GM21390 (cell line): Measurements from ENCODE around the gene TDRD15.
"Not testable (repeated sequence)": the region's sequence is repeated elsewhere in the genome, so short reads cannot be mapped to it uniquely, and the experiment has no call there.

Experiments
- ATAC-seq: cut with Tn5 transposase; IDR thresholded peaks from one replicate; pipeline ENCODE4 v1.9.1; 2021; ENCODE audit not compliant: unreplicated experiment

Gene TDRD15

DNA sequence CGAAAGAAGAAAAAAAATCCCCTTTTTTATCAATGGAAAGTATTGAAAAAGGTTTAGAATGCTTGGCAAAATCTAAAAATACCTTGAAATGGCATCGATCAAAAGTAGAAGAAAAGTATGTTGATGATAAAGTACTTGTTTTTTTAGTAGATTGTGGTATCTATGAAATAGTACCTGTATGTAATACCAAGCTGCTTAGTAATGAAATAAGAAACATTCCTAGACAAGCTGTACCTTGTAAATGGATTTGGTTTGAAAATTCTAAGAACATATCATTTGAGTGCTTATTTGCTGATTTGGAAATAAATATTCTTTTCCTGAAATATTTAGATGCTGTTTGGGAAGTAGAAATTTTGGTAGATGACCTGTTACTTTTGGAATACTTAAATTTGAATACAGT lies 18.4 kb downstream of the TDRD15 start:
- no peak for ATAC-seq

DNA sequence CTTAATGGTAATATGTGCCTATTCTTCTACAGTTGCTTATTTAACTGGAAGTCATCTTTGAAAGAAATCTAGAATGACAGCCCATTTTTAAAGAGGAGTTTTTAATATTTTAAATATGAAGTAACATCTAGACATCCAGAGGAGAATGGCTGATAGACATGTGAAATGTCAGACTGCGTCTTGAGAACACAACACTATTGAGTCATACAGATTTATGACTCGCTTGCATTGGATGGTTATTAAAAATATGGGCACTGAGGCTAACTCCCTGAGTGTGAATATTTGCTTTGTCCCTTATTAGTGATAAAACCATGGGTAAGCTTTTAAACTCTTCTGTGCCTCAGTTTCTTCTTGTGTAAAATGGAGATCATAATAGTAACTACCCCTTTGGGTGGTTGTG lies 22.9 kb downstream of the TDRD15 start:
- no peak for ATAC-seq

DNA sequence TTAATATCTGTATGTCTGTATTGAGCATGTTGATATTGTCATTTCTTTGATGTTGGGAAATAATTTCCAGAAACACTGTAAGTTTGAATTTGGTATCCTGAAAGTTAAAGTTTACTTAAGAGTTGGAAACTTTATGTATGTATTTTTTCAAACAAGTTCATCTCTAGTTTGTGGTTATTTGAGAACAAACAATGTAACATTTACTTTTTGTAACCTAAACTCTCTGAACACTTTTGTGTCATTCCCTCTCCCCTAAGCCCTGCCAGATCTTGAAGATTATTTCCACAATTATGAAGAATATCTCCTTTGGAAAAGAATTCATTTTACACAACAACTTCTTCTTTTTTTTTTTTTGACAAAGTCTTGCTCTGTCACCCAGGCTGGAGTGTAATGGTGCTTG lies 24.9 kb downstream of the TDRD15 start:
- no peak for ATAC-seq

DNA sequence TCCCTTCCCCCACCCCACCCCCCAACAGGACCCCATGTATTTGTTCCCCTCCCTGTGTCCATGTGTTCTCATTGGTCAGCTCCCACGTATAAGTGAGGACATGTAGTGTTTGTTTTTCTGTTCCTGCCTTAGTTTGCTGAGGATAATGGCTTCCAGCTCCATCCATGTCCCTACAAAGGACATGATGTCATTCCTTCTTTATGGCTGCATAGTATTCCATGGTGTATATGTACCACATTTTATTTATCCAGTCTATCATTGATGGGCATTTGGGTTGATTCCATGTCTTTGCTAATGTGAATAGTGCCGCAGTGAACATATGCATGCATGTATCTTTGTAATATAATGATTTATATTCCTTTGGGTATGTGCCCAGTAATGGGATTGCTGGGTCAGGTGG lies 27.5 kb downstream of the TDRD15 start:
- ATAC-seq = not testable (repeated sequence)

DNA sequence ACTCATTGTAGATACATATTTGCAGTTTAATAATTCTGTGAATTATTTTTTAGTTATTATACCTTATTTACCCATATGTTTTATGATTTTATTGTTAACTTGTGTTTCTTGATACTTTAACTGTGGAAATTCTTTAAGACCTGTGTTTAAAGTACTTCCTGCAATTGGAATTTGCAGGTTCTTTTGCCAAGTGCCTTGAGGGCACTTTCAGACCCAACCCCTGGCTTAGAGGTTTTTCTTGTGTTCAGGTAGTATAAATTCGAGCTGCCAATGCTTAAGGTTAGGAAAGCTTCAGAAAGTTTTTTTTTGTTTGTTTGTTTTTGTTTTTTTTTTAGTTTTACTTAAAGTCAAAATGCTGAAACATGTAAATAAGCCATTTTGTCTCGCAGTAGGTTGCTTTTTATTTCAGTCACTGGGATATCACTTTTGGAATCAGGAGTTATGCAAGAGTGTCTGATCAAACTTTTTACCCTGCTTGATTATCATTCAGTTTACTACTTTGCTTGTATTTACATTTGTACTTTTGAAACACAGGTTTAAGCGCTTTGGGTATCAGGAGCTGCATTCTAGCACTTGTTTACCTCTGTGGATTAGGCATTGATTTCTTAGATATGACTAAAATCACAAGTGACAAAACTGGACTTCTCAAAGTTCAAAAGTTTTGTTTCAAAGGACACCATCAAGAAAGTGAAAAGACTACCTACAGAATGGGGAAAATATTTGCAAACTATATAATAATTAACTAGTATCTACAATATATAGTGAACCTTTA lies 31.8 kb downstream of the TDRD15 start:
- ATAC-seq = no peak

DNA sequence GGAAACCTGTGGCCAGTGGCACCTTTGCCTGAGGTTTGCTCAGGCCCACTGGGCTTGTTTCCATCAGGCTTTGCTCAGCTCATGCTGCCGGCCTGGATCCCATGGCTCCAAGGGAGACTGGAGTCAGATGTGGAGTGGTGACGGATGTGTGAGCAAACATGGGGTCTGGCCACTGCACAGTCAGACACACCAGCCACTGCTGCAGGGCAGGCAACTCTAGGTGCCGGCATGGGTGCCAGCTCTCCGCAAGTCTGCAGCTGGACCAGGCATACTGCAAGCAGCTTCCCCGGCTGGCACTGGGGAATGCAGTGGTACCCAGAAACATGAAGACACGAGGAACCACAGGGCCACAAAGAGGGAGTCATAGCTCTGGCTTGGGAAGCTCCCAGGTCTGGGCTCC lies 37.4 kb downstream of the TDRD15 start:
- ATAC-seq = no peak

DNA sequence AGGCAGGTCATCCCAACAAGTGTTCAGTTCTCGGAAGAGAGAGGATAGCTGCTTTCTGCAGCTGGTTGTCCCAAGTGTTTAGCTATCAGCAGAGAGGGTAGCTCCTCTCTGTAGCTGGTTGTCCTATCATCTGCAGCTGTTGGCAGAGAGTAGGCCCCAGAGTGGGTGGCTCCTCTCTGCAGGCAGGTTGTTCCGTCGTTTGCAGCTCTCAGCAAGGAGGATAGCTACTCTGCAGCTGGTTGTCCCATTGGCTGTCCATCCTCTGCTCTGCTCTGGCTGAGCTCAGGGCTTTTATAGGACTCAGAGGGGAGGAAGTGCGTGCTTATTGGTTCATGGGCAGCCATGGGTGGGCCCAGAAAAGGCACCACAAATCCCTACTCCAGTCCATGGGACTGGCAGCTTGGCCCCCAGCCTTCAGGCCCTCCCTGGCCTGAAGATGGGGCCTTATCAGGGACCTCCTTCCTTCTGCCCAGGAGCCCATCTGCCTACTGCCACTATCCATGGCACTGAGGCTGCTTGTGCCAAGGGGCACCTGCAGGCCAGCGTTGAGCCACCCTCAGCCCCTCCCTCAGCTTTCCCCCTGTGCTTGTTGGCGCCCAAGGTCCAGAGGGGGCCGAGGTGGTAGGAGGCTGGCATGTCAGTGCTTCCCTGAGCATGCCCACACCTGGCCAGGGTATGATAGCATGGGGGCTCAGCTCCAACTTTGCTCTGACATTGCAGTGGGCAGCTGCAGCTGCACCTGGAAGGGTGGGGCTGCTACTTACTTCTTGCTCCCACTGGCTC lies 38.3 kb downstream of the TDRD15 start:
- no peak for ATAC-seq

DNA sequence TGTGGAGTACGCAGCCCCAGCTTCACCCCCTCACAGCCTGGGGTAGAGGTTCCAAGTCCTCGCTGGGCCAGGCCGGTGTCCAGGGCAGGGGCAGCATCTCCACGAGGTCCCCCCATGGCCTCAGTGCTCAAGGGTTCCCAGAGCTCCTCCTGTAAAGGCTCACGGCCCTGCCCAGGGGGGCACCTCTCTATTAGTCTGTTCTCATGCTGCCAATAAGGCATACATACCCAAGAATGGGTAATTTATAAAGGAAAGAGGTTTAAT lies 38.8 kb downstream of the TDRD15 start:
- no peak for ATAC-seq

DNA sequence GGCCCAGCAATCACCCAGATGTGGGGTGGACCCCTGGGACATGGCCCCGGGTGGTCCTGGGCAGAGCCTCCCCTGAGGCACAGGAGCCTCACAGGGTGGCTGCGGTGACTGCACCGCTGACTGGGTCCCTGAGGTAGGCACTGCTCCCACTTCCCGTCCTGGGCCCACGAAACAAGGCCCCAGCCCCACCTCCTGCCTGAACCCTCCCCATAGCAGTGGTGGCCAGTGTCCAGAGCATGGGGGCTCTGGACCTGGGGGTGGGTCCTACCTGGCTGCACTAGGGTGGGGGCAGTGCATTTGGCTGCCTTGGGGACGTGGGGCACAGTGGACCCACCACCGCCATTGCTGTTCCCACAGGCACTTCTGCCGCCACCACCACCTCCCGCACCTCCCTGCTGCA lies 39.4 kb downstream of the TDRD15 start:
- ATAC-seq = no peak

DNA sequence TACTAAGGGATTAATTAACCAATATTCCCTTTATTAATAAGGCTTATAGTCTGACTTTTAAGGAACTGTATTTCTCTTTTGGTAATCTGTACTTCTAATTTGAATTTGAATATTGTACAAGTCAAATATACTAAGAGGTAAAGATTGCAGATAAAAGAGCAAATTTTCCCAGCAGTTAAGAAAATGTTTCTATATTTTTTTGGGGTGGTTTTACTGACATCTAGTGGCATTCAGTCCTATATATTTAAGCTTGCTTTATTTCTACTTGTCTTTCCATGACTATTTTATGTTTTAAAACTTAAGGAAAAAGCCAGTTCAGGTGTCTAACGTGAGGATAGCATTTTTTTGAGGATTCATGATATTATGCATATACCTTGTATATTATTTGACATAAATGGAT lies 41.6 kb downstream of the TDRD15 start:
- no peak for ATAC-seq

DNA sequence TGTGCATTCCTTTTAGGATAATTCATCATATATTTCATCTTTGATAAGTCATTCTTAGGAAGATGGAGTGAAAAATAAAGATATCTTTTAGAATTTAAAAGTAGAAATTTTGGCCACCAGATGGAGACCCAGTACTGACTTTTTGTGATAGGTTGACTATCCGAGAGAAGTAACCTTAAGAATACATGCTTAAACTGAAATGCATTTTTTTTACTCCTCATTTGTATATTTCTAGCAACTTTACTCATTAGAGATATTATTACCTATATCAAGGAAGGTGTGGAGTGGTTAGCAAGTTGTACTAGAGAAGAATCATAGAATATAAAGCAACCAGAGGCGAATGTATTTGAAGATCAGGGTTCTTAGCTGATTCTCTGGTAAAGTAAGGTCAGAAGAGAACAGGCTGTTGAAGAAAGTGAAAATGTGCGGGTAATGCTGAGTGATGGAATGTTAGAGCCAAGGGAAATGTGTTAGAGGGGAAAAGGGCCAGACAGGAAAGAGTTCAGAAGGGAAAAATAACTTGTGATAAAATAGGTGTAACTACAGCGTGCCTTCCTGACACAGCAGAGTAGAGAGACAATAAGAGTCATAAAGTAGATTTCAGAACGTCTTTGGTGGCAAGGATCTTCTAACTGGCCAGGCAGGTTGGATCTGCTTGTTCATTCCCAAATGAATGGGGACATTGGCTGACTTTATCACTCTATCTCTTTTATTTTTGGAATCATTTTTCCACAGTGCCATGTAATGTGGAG lies 52.3 kb downstream of the TDRD15 start:
- ATAC-seq = no peak

DNA sequence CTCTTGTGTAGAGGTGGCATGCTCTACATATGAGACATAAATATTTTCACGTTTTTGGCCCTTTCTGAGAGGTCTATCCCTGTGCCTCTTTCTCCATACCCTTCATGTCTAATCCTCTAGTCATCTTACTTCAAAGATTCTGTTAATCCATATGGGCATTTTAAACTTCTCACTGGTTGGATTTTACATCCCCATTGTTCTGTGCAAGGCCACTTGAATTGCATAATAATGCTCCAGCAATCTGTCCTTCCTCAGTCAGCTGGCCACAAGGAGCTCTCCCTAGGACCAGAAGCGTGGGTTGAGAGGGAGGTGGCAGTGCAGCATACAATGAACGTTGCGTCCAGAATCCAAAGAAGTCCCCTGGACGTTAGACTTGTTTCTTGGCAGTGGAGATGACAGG lies 58.2 kb downstream of the TDRD15 start:
- ATAC-seq = no peak

DNA sequence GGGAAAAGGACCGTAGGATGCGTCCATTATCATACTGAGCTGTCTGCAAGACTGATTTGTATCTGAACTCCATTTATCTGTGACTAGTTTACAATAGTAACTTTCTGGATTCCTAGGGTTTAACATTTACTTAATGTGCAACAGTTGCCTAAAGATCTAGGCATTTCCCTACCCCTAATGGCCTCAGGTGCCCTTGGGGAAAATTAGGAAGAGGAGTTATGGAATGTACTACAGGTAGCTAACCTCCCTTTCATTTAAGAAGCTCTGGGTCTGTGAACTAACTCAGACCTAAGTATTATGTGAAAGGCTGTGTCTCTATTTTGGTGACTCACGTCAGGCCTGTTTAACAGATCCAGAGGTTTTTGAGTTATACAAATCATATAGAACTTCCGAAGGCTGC lies 59.5 kb downstream of the TDRD15 start:
- no peak for ATAC-seq

DNA sequence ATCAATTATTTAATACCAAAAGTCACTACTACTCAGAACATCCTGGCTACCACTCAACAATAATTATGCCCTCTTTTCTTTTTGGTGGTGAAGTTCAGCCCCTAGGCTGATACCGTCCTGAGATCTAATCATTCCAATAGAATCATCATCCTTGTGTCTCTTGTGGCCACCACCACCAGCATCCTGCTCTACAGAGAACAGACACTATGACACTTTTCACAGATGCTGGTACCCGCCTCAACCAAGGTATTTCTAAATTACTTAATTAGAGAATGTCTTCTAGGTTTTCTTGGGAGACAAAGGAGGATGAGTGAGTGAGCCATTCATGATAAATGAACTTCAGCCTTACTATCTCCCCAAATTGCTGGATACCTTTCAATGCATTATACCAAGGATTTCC lies 60.0 kb downstream of the TDRD15 start:
- ATAC-seq = no peak

DNA sequence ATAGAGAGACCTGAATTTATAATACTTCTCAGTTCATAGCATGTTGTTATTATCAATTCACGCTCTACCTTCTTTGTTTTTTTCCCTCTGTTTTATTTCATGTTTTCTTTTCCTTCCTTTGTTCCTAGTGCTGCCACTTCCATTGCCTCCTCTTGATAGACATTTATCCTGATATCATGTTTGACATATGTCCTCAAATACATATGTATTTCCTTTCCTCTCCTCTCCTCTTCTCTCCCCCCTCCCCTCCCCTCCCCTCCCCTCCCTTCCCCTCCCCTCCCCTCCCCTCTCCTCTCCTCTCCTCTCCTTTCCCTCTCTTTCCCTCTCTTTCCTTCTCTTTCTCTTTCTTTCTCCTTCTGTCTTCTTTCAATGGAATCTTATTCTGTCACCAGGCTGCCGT lies 67.8 kb downstream of the TDRD15 start:
- no peak for ATAC-seq
